Body of pancreas (tissue), 4 donors: ENCODE results near the gene CCDC77. TPM values are rescaled to one million over a fixed set of nuclear protein-coding genes. Genes with fewer than 3 reads are reported as not detected.

ENCODE experiments used
- ATAC-seq: fragments of 150-250 bp; one replicate; pipeline ENCODE4 v1.9.1; 2016
- DNase-seq, 4 donors: peaks; one replicate each; pipeline ENCODE4 v3.0.0-alpha.2; 2019
- H3K27ac ChIP-seq, 4 donors: fragments of 200-600 bp; sonication (generic); 1 replicate in 3 of 4; 2 replicates in 1 of 4; pipeline versions ENCODE4 v1.5.1 to v1.6.1; 2016 to 2019; ENCODE audit warnings: mild to moderate bottlenecking in 1 of 4, mixed read lengths in 1 of 4, moderate library complexity in 1 of 4
- H3K27me3 ChIP-seq, 2 donors: fragments of 200-600 bp; sonication (generic); one replicate each; pipeline ENCODE4 v1.6.0; 2016; ENCODE audit warnings: mild to moderate bottlenecking in 1 of 2
- H3K36me3 ChIP-seq, 2 donors: fragments of 200-600 bp; sonication (generic); replicated peaks in 1 of 2; 2 replicates each; pipeline ENCODE4 v1.5.1; 2016; ENCODE audit warnings: low read depth in 2 of 2; ENCODE audit not compliant: insufficient read depth in 1 of 2
- H3K4me1 ChIP-seq: fragments of 200-600 bp; sonication (generic); one replicate; pipeline ENCODE4 v1.6.0; 2016
- H3K4me3 ChIP-seq, 2 donors: fragments of 200-600 bp; sonication (generic); 1 replicate in 1 of 2; 2 replicates in 1 of 2; pipeline ENCODE4 v1.5.1; 2016 to 2019
- H3K9me3 ChIP-seq, 3 donors: fragments of 200-600 bp; sonication (generic); 1 replicate in 2 of 3; 2 replicates in 1 of 3; pipeline ENCODE4 v1.5.1; 2016
- CTCF ChIP-seq, 7 experiments: fragments of 450-650 bp in 4 of 7; fragments of 200-600 bp in 3 of 7; sonication (generic) in 3 of 7; IDR thresholded peaks; one replicate each; pipeline ENCODE4 v1.5.1; 2016 to 2019; ENCODE audit warnings: antibody characterized with exemption in 7 of 7
- POLR2A ChIP-seq, 3 donors: fragments of 450-650 bp; IDR thresholded peaks; one replicate each; pipeline ENCODE4 v1.6.1; 2016; ENCODE audit warnings: antibody characterized with exemption in 3 of 3, mild to moderate bottlenecking in 2 of 3
- WGBS, 2 donors: methylation state at CpG; one replicate each; pipeline ENCODE4 v1.1.5; 2017; 5-methylcytosine and 5-hydroxymethylcytosine counted together
- intact Hi-C: fragments of 100-400 bp; cut with DNase I; formaldehyde crosslinking; loops from one replicate; pipeline ENCODE4 v1.15.1; 2023
- total RNA-seq, 2 donors: library from RNA; depleted of rRNA; stranded (reverse); fragments of >200 nt; gene quantifications; one replicate each; pipeline ENCODE4 v1.1.0, GENCODE V29; 2016

CCDC77 gene
- total RNA-seq, 2 donors from 2014 or later = 2.9 to 4.9 TPM

- H3K4me1 ChIP-seq = peaks cover 5% of the 10 kb centered on the region
- no peak overlapping the region for H3K4me3 ChIP-seq
- no peaks in the 10 kb centered on the region for H3K9me3 ChIP-seq
- WGBS, 2 donors = 51 to 52% methylated on average over 7 to 9 of the region's 9 CpGs
- ATAC-seq (no peak), DNase-seq (no peak)
- H3K27me3 ChIP-seq = no peaks in the 10 kb centered on the region
- intact Hi-C loops = no loop called here
- no peaks in the 10 kb centered on the region for H3K36me3 ChIP-seq
- no peak overlapping the region for H3K27ac ChIP-seq
- TF ChIP-seq POLR2A (IDR thresholded peaks at IDR 0.05) = no peak
- no peak for TF ChIP-seq CTCF (IDR thresholded peaks at IDR 0.05)
Observed at GRCh38 chr12:473863-474577, 72.6 kb downstream of the CCDC77 start.

GRCh38 chr12:475286-475685 is 73.8 kb downstream of the CCDC77 start:
- TF ChIP-seq POLR2A (IDR thresholded peaks at IDR 0.05) (no peak), CTCF (IDR thresholded peaks at IDR 0.05) (no peak)
- no peaks in the 10 kb centered on the region for H3K27me3 ChIP-seq
- no peak overlapping the region for H3K4me3 ChIP-seq
- H3K4me1 ChIP-seq = peaks cover under 1% of the 10 kb centered on the region
- ATAC-seq (no peak), DNase-seq (no peak)
- H3K36me3 ChIP-seq = no peaks in the 10 kb centered on the region
- WGBS, 2 donors = 63 to 70% methylated on average over 5 of the region's 5 CpGs
- H3K27ac ChIP-seq = no peak overlapping the region
- intact Hi-C loops = no loop called here
- no peaks in the 10 kb centered on the region for H3K9me3 ChIP-seq

GRCh38 chr12:479161-479560 is 77.7 kb downstream of the CCDC77 start:
- WGBS, 2 donors = 90 to 95% methylated on average over 4 of the region's 4 CpGs
- DNase-seq (no peak), ATAC-seq (no peak)
- Histone ChIP-seq H3K4me1 (no peaks in the 10 kb centered on the region), H3K9me3 (no peaks in the 10 kb centered on the region), H3K27me3 (no peaks in the 10 kb centered on the region), H3K36me3 (no peaks in the 10 kb centered on the region), H3K4me3 (no peak overlapping the region), H3K27ac (no peak overlapping the region)
- intact Hi-C loops = no loop called here
- TF ChIP-seq POLR2A (IDR thresholded peaks at IDR 0.05) (no peak), CTCF (IDR thresholded peaks at IDR 0.05) (no peak)

GRCh38 chr12:480831-481816 is 79.7 kb downstream of the CCDC77 start:
- H3K4me1 ChIP-seq = no peaks in the 10 kb centered on the region
- H3K4me3 ChIP-seq = no peak overlapping the region
- no peaks in the 10 kb centered on the region for H3K9me3 ChIP-seq
- no peak for ATAC-seq
- peak in 2 of 4 donors; percentile 17 to 33 for DNase-seq
- whole genome bisulfite sequencing, 2 donors = 67 to 82% methylated on average over 8 to 13 of the region's 13 CpGs
- TF ChIP-seq POLR2A (IDR thresholded peaks at IDR 0.05) (no peak), CTCF (IDR thresholded peaks at IDR 0.05) (no peak)
- no peak overlapping the region for H3K27ac ChIP-seq
- intact Hi-C loops = no loop called here
- no peaks in the 10 kb centered on the region for H3K36me3 ChIP-seq
- no peaks in the 10 kb centered on the region for H3K27me3 ChIP-seq
